PC-9 (cell line): ENCODE measurements around the gene A2ML1.

ENCODE experiments used
- EZH2 ChIP-seq: fragments of 200-600 bp; sonication (generic); IDR thresholded peaks from 2 replicates; pipeline ENCODE4 v1.8.0; 2017; ENCODE audit warnings: antibody characterized with exemption, low read depth
- TF ChIP-seq, protein P1 (sequence below): fragments of 200-600 bp; sonication (generic); conservative IDR thresholded peaks from 2 replicates; pipeline ENCODE4 v1.6.1; 2017; ENCODE audit warnings: mixed run types, antibody characterized with exemption, mild to moderate bottlenecking, moderate library complexity

DNA sequence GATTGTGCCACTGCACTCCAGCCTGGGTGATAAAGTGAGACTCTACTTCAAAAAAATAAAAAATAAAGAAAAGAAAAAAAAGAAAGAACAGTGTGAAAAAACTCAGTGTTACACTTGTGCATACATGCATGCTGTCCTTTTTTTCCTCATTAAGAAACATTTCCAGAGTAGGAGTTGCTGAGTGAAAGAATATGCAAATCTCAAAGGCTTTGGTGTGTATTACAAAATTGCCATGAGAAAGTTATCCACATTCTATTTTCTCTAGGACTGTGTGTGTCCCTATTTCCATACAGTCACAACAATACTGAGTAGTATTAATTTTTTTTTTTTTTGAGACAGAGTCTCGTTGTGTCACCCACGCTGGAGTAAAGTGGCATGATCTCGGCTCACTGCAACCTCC, 830 bp upstream of the A2ML1 start:
- TF ChIP-seq, protein P1, sequence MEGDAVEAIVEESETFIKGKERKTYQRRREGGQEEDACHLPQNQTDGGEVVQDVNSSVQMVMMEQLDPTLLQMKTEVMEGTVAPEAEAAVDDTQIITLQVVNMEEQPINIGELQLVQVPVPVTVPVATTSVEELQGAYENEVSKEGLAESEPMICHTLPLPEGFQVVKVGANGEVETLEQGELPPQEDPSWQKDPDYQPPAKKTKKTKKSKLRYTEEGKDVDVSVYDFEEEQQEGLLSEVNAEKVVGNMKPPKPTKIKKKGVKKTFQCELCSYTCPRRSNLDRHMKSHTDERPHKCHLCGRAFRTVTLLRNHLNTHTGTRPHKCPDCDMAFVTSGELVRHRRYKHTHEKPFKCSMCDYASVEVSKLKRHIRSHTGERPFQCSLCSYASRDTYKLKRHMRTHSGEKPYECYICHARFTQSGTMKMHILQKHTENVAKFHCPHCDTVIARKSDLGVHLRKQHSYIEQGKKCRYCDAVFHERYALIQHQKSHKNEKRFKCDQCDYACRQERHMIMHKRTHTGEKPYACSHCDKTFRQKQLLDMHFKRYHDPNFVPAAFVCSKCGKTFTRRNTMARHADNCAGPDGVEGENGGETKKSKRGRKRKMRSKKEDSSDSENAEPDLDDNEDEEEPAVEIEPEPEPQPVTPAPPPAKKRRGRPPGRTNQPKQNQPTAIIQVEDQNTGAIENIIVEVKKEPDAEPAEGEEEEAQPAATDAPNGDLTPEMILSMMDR = no peak
- no peak for TF ChIP-seq EZH2
